ENCODE measurements around the gene E2F4. TPM values are rescaled to one million over a fixed set of nuclear protein-coding genes. Genes with fewer than 3 reads are reported as not detected.

The E2F4 gene
- total and polyA plus RNA-seq, 2 donors (not counting 1 experiment from before 2014, with no cell fraction given) = 42.4 to 59.9 TPM

DNA sequence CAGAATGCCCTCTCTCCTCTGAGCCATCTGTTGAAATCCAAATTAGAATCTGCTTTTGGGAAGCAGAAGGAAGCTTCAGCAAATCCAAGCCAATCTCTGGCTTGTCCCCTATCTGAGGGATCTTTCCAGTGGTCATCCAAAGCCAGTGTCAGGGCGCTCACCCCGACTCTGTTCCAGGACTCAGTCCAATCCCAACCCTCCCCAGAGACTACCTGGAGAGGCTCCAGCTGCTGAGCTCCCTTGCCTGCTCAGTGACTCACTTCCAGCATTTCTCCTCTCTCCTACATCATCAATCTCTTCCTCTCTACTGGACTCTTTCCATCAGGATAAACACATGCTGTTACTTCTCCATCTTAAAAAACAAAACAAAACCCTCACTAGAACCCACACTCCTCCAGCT is 10.6 kb upstream of the E2F4 start:
- no peaks in the 10 kb centered on the region for H3K9me3 ChIP-seq (ENCODE audit: control insufficient read depth, insufficient read depth, low read depth, low read length)
- no peak overlapping the region for H2AFZ ChIP-seq (ENCODE audit: low read length)
- DNase-seq (ENCODE audit: low read depth in 2 of 2) = peak; percentile 84 to 95
- H4K20me1 ChIP-seq (ENCODE audit: control insufficient read depth, extremely low read depth, insufficient read depth, low read length) = no peaks in the 10 kb centered on the region
- H3K9ac ChIP-seq (ENCODE audit: insufficient read depth, low read length) = no peak overlapping the region
- peak overlapping the region; percentile 72 for H3K4me2 ChIP-seq (ENCODE audit: extremely low read depth, insufficient read depth, low read length)
- H3K4me1 ChIP-seq (ENCODE audit: control insufficient read depth, extremely low read depth, insufficient read depth, low read length) = peaks cover 20% of the 10 kb centered on the region
- H3K4me3 ChIP-seq (replicated peaks in 1 of 4; ENCODE audit: control extremely low read depth in 1 of 4, insufficient read depth in 1 of 4, low read depth in 3 of 4, low read length in 4 of 4) = peak overlapping the region in 2 of 4 experiments; percentile 42 to 46
- no peaks in the 10 kb centered on the region for H3K27me3 ChIP-seq (ENCODE audit: control insufficient read depth, insufficient read depth, low read length)
- TF ChIP-seq EZH2 (IDR thresholded peaks at IDR 0.05; ENCODE audit: low read length, missing control alignments) = no peak
- TF ChIP-seq, protein P1, sequence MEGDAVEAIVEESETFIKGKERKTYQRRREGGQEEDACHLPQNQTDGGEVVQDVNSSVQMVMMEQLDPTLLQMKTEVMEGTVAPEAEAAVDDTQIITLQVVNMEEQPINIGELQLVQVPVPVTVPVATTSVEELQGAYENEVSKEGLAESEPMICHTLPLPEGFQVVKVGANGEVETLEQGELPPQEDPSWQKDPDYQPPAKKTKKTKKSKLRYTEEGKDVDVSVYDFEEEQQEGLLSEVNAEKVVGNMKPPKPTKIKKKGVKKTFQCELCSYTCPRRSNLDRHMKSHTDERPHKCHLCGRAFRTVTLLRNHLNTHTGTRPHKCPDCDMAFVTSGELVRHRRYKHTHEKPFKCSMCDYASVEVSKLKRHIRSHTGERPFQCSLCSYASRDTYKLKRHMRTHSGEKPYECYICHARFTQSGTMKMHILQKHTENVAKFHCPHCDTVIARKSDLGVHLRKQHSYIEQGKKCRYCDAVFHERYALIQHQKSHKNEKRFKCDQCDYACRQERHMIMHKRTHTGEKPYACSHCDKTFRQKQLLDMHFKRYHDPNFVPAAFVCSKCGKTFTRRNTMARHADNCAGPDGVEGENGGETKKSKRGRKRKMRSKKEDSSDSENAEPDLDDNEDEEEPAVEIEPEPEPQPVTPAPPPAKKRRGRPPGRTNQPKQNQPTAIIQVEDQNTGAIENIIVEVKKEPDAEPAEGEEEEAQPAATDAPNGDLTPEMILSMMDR (conservative IDR thresholded peaks at IDR 0.05 in 1 of 2, IDR thresholded peaks at IDR 0.05 in 1 of 2; ENCODE audit: low read depth in 1 of 2, low read length in 2 of 2) = no peak
- H3K27ac ChIP-seq (ENCODE audit: insufficient read depth, low read length) = peak overlapping the region; percentile 36
- peaks cover 9% of the 10 kb centered on the region for H3K79me2 ChIP-seq (ENCODE audit: control insufficient read depth, insufficient read depth, low read length)
- peaks cover 6% of the 10 kb centered on the region for H3K36me3 ChIP-seq (ENCODE audit: control insufficient read depth, insufficient read depth, low read length)

- H3K79me2 ChIP-seq (ENCODE audit: control insufficient read depth, insufficient read depth, low read length) = peaks cover 9% of the 10 kb centered on the region
- no peak overlapping the region for H3K9ac ChIP-seq (ENCODE audit: insufficient read depth, low read length)
- peak overlapping the region; percentile 55 to 89 (median 65) for H3K4me3 ChIP-seq (replicated peaks in 1 of 4; ENCODE audit: control extremely low read depth in 1 of 4, insufficient read depth in 1 of 4, low read depth in 3 of 4, low read length in 4 of 4)
- DNase-seq (ENCODE audit: low read depth in 2 of 2) = no peak
- no peak overlapping the region for H2AFZ ChIP-seq (ENCODE audit: low read length)
- no peaks in the 10 kb centered on the region for H4K20me1 ChIP-seq (ENCODE audit: control insufficient read depth, extremely low read depth, insufficient read depth, low read length)
- H3K4me1 ChIP-seq (ENCODE audit: control insufficient read depth, extremely low read depth, insufficient read depth, low read length) = peaks cover 24% of the 10 kb centered on the region
- peaks cover 5% of the 10 kb centered on the region for H3K36me3 ChIP-seq (ENCODE audit: control insufficient read depth, insufficient read depth, low read length)
- peak overlapping the region; percentile 82 for H3K4me2 ChIP-seq (ENCODE audit: extremely low read depth, insufficient read depth, low read length)
- H3K27ac ChIP-seq (ENCODE audit: insufficient read depth, low read length) = no peak overlapping the region
- TF ChIP-seq, protein P1 (conservative IDR thresholded peaks at IDR 0.05 in 1 of 2, IDR thresholded peaks at IDR 0.05 in 1 of 2; ENCODE audit: low read depth in 1 of 2, low read length in 2 of 2) = no peak
- no peak for TF ChIP-seq EZH2 (IDR thresholded peaks at IDR 0.05; ENCODE audit: low read length, missing control alignments)
- no peaks in the 10 kb centered on the region for H3K27me3 ChIP-seq (ENCODE audit: control insufficient read depth, insufficient read depth, low read length)
- H3K9me3 ChIP-seq (ENCODE audit: control insufficient read depth, insufficient read depth, low read depth, low read length) = no peaks in the 10 kb centered on the region
Observed at GRCh38 chr16:67182288-67182687, 9.7 kb upstream of the E2F4 start.

DNA sequence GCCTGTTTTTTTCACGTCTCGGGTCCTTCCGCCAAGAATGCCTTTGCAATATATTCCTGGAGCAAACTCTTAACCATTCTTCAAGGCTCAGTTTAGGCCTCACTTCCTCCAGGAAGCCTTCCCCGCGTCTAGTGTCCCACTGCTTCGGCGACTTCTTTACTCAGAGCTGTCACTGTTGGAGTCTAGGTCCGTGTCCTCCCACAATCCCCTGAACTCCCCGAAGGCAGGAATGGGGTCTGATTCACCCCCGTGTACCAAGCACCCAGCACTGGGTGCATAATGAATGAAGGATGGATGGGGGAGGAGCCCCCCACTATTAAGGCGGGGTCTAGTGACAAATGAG is 8.7 kb upstream of the E2F4 start:
- peaks cover 5% of the 10 kb centered on the region for H3K36me3 ChIP-seq (ENCODE audit: control insufficient read depth, insufficient read depth, low read length)
- peak overlapping the region; percentile 98 for H3K27ac ChIP-seq (ENCODE audit: insufficient read depth, low read length)
- no peaks in the 10 kb centered on the region for H4K20me1 ChIP-seq (ENCODE audit: control insufficient read depth, extremely low read depth, insufficient read depth, low read length)
- peaks cover 24% of the 10 kb centered on the region for H3K4me1 ChIP-seq (ENCODE audit: control insufficient read depth, extremely low read depth, insufficient read depth, low read length)
- H2AFZ ChIP-seq (ENCODE audit: low read length) = peak overlapping the region; percentile 9
- no peak for TF ChIP-seq EZH2 (IDR thresholded peaks at IDR 0.05; ENCODE audit: low read length, missing control alignments)
- H3K79me2 ChIP-seq (ENCODE audit: control insufficient read depth, insufficient read depth, low read length) = peaks cover 9% of the 10 kb centered on the region
- peak overlapping the region; percentile 17 for H3K9ac ChIP-seq (ENCODE audit: insufficient read depth, low read length)
- peak overlapping the region; percentile 82 for H3K4me2 ChIP-seq (ENCODE audit: extremely low read depth, insufficient read depth, low read length)
- H3K4me3 ChIP-seq (replicated peaks in 1 of 4; ENCODE audit: control extremely low read depth in 1 of 4, insufficient read depth in 1 of 4, low read depth in 3 of 4, low read length in 4 of 4) = peak overlapping the region; percentile 55 to 89 (median 65)
- H3K9me3 ChIP-seq (ENCODE audit: control insufficient read depth, insufficient read depth, low read depth, low read length) = no peaks in the 10 kb centered on the region
- no peaks in the 10 kb centered on the region for H3K27me3 ChIP-seq (ENCODE audit: control insufficient read depth, insufficient read depth, low read length)
- DNase-seq (ENCODE audit: low read depth in 2 of 2) = no peak
